Activated CD4-positive, alpha-beta T cell treated with anti-CD3 and anti-CD28 coated beads, Interleukin-2, amount 50 U/mL, for 16 hours (primary cell): ENCODE data around the gene PDZD4.
A peak's percentile ranks its signal among the peaks of the same experiment; 100 is the strongest.
"Not testable (repeated sequence)": the region's sequence is repeated elsewhere in the genome, so short reads cannot be mapped to it uniquely, and the experiment has no call there.

Source experiments
- DNase-seq: peaks from one replicate; pipeline ENCODE4 v3.0.0-alpha.2; 2020

PDZD4 gene

GRCh38 chrX:153830640-153831428, 490 bp upstream of the PDZD4 start:
- no peak for DNase-seq

DNA sequence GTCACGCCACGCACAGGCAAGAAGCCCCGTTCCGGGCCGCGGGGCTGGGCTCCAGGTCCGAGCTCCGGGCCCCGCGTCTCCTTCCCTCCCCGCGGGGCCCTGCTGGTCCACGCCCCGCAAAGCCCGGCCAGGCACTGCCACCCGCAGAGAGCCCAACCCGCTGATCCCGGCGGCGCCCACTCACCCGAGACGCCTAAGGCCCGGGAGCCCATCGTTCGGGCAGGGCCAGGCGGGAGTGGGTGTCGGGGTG, 870 bp downstream of the PDZD4 start:
- no peak for DNase-seq

GRCh38 chrX:153828723-153829548, 1.4 kb downstream of the PDZD4 start:
- no peak for DNase-seq

- no peak for DNase-seq
Measured at GRCh38 chrX:153828308-153828707, 2.0 kb downstream of the PDZD4 start.

GRCh38 chrX:153827903-153828302, 2.4 kb downstream of the PDZD4 start:
- DNase-seq, result no peak

DNA sequence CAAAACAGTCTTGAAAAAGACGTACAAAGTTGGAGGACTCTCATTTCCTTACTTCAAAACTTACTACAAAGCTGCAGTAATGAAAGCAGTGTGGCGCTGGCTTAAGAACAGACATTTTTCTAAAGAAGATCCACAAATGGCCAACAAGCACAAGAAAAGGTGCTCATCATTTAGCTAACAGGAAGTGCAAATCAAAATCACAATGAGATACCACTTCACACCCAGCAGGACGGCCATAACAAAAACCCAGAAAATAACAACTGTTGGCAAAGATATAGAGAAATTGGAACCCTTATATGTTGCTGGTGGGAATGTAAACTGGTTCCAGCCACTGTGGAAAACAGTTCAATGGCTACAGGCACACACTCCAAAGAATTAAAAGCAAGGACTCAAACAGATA, 3.3 kb downstream of the PDZD4 start:
- no peak for DNase-seq

GRCh38 chrX:153825042-153825441, 5.3 kb downstream of the PDZD4 start:
- DNase-seq, result no peak

GRCh38 chrX:153824348-153824747, 6.0 kb downstream of the PDZD4 start:
- DNase-seq, result no peak

- no peak for DNase-seq
Measured at GRCh38 chrX:153821066-153821465, 9.3 kb downstream of the PDZD4 start.

DNA sequence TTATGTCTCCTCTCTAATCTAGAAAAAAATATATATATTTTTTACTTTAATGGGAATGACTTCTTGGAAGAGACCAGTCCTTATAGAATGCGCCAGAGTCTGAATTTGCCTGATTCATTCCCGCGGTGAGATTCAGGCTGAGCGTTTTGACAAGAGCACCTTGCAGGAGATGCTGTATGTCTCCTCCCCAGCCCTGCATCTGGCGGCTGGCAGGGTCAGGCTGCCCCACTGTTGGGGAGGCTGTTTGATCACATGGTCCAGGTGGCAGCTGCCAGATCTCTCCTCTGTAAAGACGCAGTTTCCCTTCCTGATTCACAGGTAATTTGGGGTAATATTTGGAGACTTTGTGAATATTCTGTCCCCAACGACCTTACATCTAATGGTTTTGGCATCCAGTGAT, 9.7 kb downstream of the PDZD4 start:
- DNase-seq, result no peak

GRCh38 chrX:153819384-153820040, 10.8 kb downstream of the PDZD4 start:
- DNase-seq, result no peak

DNA sequence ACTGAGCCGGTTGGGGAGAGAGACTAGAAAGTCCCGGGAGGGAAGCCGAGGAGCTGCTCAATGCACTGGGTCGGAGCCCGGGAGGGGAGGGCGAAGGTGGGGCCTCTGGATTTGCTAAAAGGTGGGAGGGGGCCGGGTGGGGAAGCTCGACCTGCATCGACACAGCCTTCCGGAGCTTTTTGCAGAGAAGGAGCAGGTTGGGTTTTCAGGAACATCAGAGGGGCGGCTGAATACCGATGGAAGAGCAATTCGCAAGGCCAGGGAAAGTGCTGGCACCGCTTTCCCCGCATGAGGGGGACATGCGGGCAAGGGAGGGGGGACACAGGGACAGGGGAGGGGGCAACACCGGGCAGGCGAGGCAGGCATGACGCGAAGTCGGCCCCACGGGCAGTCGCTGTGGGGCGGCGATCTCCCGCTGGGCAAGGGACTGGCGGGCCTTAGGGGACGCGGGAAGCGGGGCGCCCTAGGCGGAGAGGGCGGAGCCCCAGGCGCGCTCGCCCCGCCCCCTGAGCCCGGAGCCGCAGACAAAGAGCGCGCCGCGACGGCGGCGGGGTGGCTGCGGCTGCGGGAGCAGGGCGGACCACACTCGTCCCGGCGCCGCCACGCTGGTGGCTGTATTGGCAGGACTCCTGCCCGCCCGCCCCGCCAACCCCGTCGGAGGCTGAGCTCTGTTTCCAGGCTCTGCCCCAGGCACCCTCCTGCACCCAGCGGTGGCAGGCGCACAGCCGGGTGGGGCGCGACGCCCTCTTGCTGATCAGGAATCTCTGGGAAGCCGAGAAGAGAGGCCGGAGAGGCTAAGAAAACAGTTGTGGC, 11.6 kb downstream of the PDZD4 start:
- DNase-seq, result peak; percentile 20

- not testable (repeated sequence) for DNase-seq
Measured at GRCh38 chrX:153818064-153818463, 12.3 kb downstream of the PDZD4 start.

DNA sequence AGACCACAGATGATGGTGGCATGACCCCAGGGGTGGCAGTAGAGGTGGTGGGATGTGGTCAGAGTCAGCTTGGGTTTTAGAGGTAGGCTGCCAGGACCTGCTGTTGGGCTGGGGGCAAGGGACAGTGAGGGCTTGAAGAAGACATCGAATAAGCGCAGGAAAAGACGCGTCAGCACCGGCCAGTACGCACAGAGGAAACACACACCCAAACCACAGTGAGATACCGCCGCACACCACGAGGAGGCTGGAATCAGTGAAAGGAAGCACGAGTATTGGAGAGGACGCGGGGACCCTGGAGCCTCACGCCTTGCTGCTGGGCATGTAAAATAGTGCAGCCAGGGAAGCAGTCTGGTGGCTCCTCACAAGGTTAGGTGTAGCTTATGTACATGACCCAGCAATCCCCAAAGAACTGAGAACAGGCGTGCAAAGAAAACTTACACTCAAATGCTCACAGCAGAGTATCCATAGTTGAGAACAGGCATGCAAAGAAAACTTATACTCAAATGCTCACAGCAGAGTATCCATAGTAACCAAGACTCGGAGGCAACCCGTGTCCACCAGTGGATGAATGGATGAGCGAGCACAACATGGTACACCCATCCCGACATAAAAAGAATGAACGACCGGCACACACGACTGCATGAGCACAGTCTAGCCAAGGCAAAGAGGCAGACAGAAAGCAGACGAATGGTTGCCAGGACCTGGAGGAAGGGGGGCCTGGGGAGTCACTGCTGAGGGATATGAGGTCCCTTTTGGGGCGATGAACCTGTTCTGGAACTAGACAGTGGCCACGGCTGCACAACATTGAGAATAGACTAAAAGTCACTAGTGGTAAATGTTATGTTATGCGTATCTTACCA, 13.3 kb downstream of the PDZD4 start:
- peak; percentile 21 for DNase-seq

- no peak for DNase-seq
Measured at GRCh38 chrX:153814591-153815315, 15.6 kb downstream of the PDZD4 start.

GRCh38 chrX:153813161-153813560, 17.2 kb downstream of the PDZD4 start:
- no peak for DNase-seq

- no peak for DNase-seq
Measured at GRCh38 chrX:153812220-153812619, 18.1 kb downstream of the PDZD4 start.

DNA sequence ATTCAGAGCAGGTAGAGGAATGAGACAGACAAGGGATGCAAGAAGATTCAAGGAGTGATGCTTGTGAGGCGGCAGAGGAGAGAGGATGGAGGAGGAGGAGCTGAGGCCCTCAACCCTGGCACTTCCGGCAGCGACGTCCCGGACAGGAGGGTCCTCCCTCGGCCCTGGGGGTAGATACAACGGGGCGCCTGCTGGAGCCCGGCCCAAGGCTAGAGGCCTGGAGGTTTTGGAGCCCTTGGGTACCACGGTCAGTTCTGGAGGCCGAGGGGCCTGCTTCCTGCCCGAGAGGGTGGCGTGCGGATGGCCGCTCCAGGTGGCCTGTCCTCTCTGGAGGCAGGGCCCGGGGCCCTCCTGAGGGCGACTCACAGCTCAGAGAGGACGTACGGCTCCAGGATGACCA, 22.4 kb downstream of the PDZD4 start:
- DNase-seq, result no peak

DNA sequence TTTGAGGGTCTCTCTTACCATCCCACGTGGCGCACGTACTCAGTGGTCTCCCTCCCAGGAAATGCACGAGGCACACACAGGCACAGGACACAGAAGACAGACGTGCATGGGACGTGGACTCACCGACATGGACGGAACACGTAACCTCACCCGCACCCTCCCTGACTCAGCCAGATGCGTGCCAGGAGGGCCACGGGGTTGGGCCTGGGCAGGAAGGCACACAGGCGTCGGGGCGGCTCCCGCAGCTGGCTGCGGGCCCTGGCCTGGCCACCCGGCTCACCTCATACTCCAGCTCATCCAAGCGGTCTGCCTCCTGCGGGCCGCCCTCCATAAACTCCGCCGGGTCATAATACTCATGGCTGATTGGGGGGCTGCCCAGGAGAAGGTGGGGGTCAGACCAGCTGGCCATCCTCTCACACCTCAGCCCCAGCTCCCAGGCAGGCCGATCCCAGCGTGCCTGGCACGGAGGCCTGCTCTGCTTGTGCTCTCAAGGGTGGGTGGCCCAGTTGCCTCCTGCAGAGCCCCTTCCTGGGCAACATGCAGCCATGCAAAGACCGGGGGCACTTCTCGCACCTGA, 23.3 kb downstream of the PDZD4 start:
- no peak for DNase-seq

GRCh38 chrX:153805436-153805835, 24.9 kb downstream of the PDZD4 start:
- DNase-seq, result no peak

GRCh38 chrX:153804621-153805020, 25.7 kb downstream of the PDZD4 start:
- DNase-seq, result no peak
